ENCODE data around the gene COL4A1. TPM values are rescaled to one million over a fixed set of nuclear protein-coding genes. Genes with fewer than 3 reads are reported as not detected.

COL4A1 gene
- polyA plus RNA-seq, 1 of the 3 experiments (the other 2 are of a cell fraction): 30.3 TPM

DNA sequence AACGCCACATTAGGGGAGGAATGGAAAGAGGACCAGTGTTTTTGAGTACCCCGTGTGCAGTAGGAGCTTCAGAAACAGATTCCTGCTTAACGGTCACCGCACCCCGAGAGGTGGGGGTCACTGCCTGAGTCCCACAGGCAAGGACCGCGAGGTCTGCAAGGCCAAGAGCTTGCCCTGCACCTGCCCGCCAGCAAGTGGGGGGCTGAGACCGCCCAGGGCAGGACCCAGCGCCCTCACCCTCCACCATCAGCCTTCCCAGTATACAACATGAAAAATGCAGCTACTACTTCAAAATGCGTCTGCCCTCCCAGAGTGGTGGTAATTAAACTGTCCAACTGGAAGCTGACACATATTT lies 44.9 kb downstream of the COL4A1 start:
- peaks cover 14% of the 10 kb centered on the region; the same call in 1 of the 2 replicates for H4K20me1 ChIP-seq (ENCODE audit: insufficient read depth)
- H3F3A ChIP-seq (replicated peaks; ENCODE audit: insufficient read depth): peaks cover 20% of the 10 kb centered on the region
- DNase-seq: no peak
- POLR2A ChIA-PET: no interaction called here
- no peaks in the 10 kb centered on the region for H3K9me3 ChIP-seq
- H3K27me3 ChIP-seq (ENCODE audit: insufficient read depth): no peaks in the 10 kb centered on the region
- no peaks in the 10 kb centered on the region for H3K36me3 ChIP-seq (replicated peaks in 1 of 2; ENCODE audit: control insufficient read depth in 1 of 2, insufficient read depth in 2 of 2, low read length in 1 of 2)
- H3K4me1 ChIP-seq (ENCODE audit: control insufficient read depth in 1 of 2, insufficient read depth in 2 of 2, low read depth in 1 of 2, low read length in 1 of 2): peaks cover 8 to 58% of the 10 kb centered on the region in 2 experiments; a peak in 3 of 4 replicates
- no peak overlapping the region for H3K9ac ChIP-seq
- H3K4me2 ChIP-seq: no peak overlapping the region
- no peak overlapping the region for H3K4me3 ChIP-seq (ENCODE audit: low read depth in 2 of 2, low read length in 1 of 2)
- H3K79me2 ChIP-seq (ENCODE audit: insufficient read depth): peaks cover 90% of the 10 kb centered on the region
- TF ChIP-seq RAD21 (IDR thresholded peaks at IDR 0.05; ENCODE audit: low read length): no peak
- TF ChIP-seq RFX5 (IDR thresholded peaks at IDR 0.05; ENCODE audit: low read length): no peak
- no peak for TF ChIP-seq MXI1 (IDR thresholded peaks at IDR 0.05; ENCODE audit: low read depth, low read length)
- no peak overlapping the region; a peak in 1 of 4 replicates for H3K27ac ChIP-seq (ENCODE audit: low read depth in 2 of 2, low read length in 1 of 2)
- no peaks in the 10 kb centered on the region for H3K9me2 ChIP-seq
- no peak overlapping the region for H2AFZ ChIP-seq (ENCODE audit: low read depth)
- CTCF ChIA-PET: interaction anchor here (0.9 to 3.0 kb wide), 5 partner anchors 15 to 148 kb away, joined by 3 to 13 read pairs (median 4); no protein-coding TSS in a partner anchor
- 91% methylated on average over 3 of the region's 11 CpGs for WGBS (ENCODE audit: low lambda C conversion rate)

GRCh38 chr13:110261166-110262081 lies 45.5 kb downstream of the COL4A1 start:
- peaks cover 10% of the 10 kb centered on the region; the same call in 1 of the 2 replicates for H4K20me1 ChIP-seq (ENCODE audit: insufficient read depth)
- H3K4me1 ChIP-seq (ENCODE audit: control insufficient read depth in 1 of 2, insufficient read depth in 2 of 2, low read depth in 1 of 2, low read length in 1 of 2): peaks cover 10 to 56% of the 10 kb centered on the region in 2 experiments; a peak in 3 of 4 replicates
- H3K4me3 ChIP-seq (ENCODE audit: low read depth in 2 of 2, low read length in 1 of 2): no peak overlapping the region
- no peak for TF ChIP-seq JUND (IDR thresholded peaks at IDR 0.05)
- TF ChIP-seq GABPA (IDR thresholded peaks at IDR 0.05; ENCODE audit: low read depth): no peak
- TF ChIP-seq POLR2AphosphoS5 (IDR thresholded peaks at IDR 0.05; ENCODE audit: low read depth, low read length): no peak
- no peak for TF ChIP-seq FOSL2 (IDR thresholded peaks at IDR 0.05; ENCODE audit: borderline replicate concordance, low read depth)
- no peak for TF ChIP-seq MAX (IDR thresholded peaks at IDR 0.05; ENCODE audit: low read depth)
- TF ChIP-seq, protein P1, sequence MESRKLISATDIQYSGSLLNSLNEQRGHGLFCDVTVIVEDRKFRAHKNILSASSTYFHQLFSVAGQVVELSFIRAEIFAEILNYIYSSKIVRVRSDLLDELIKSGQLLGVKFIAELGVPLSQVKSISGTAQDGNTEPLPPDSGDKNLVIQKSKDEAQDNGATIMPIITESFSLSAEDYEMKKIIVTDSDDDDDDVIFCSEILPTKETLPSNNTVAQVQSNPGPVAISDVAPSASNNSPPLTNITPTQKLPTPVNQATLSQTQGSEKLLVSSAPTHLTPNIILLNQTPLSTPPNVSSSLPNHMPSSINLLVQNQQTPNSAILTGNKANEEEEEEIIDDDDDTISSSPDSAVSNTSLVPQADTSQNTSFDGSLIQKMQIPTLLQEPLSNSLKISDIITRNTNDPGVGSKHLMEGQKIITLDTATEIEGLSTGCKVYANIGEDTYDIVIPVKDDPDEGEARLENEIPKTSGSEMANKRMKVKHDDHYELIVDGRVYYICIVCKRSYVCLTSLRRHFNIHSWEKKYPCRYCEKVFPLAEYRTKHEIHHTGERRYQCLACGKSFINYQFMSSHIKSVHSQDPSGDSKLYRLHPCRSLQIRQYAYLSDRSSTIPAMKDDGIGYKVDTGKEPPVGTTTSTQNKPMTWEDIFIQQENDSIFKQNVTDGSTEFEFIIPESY (IDR thresholded peaks at IDR 0.05; ENCODE audit: borderline replicate concordance, low read depth): no peak
- no peak for TF ChIP-seq NFIC (IDR thresholded peaks at IDR 0.05; ENCODE audit: borderline replicate concordance)
- TF ChIP-seq SIN3A (IDR thresholded peaks at IDR 0.05; ENCODE audit: borderline replicate concordance, low read depth, low read length): no peak
- TF ChIP-seq SMC3 (IDR thresholded peaks at IDR 0.05; ENCODE audit: low read depth, low read length): no peak
- TF ChIP-seq, protein P2, sequence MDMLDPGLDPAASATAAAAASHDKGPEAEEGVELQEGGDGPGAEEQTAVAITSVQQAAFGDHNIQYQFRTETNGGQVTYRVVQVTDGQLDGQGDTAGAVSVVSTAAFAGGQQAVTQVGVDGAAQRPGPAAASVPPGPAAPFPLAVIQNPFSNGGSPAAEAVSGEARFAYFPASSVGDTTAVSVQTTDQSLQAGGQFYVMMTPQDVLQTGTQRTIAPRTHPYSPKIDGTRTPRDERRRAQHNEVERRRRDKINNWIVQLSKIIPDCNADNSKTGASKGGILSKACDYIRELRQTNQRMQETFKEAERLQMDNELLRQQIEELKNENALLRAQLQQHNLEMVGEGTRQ (IDR thresholded peaks at IDR 0.05; ENCODE audit: borderline replicate concordance, low read depth, low read length): no peak
- TF ChIP-seq RCOR1 (IDR thresholded peaks at IDR 0.05; ENCODE audit: low read length): no peak
- no peak for TF ChIP-seq MEF2A (IDR thresholded peaks at IDR 0.05; ENCODE audit: borderline replicate concordance, low read depth)
- TF ChIP-seq, protein P3, sequence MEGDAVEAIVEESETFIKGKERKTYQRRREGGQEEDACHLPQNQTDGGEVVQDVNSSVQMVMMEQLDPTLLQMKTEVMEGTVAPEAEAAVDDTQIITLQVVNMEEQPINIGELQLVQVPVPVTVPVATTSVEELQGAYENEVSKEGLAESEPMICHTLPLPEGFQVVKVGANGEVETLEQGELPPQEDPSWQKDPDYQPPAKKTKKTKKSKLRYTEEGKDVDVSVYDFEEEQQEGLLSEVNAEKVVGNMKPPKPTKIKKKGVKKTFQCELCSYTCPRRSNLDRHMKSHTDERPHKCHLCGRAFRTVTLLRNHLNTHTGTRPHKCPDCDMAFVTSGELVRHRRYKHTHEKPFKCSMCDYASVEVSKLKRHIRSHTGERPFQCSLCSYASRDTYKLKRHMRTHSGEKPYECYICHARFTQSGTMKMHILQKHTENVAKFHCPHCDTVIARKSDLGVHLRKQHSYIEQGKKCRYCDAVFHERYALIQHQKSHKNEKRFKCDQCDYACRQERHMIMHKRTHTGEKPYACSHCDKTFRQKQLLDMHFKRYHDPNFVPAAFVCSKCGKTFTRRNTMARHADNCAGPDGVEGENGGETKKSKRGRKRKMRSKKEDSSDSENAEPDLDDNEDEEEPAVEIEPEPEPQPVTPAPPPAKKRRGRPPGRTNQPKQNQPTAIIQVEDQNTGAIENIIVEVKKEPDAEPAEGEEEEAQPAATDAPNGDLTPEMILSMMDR (IDR thresholded peaks at IDR 0.05): no peak
- TF ChIP-seq NRF1 (IDR thresholded peaks at IDR 0.05; ENCODE audit: low read depth, low read length): no peak
- no peak for TF ChIP-seq CHD2 (IDR thresholded peaks at IDR 0.05; ENCODE audit: low read length, partially characterized antibody)
- no peak for TF ChIP-seq ELF1 (IDR thresholded peaks at IDR 0.05)
- no peak for TF ChIP-seq FOXJ3 (CRISPR knock-in tag; IDR thresholded peaks at IDR 0.05)

More at GRCh38 chr13:110261166-110262081, 45.5 kb downstream of the COL4A1 start:
- DNase-seq: no peak
- H3K9me2 ChIP-seq: no peaks in the 10 kb centered on the region
- no peak overlapping the region for H2AFZ ChIP-seq (ENCODE audit: low read depth)
- H3K36me3 ChIP-seq (replicated peaks in 1 of 2; ENCODE audit: control insufficient read depth in 1 of 2, insufficient read depth in 2 of 2, low read length in 1 of 2): no peaks in the 10 kb centered on the region
- WGBS (ENCODE audit: low lambda C conversion rate): 97% methylated on average over 14 of the region's 19 CpGs
- H3K27ac ChIP-seq (ENCODE audit: low read depth in 2 of 2, low read length in 1 of 2): no peak overlapping the region
- POLR2A ChIA-PET: no interaction called here
- CTCF ChIA-PET: interaction anchor here (0.9 to 3.0 kb wide), 5 partner anchors 14 to 149 kb away, joined by 3 to 13 read pairs (median 4); no protein-coding TSS in a partner anchor
- H3K79me2 ChIP-seq (ENCODE audit: insufficient read depth): peaks cover 88% of the 10 kb centered on the region
- peaks cover 17% of the 10 kb centered on the region for H3F3A ChIP-seq (replicated peaks; ENCODE audit: insufficient read depth)
- no peak overlapping the region for H3K9ac ChIP-seq
- H3K27me3 ChIP-seq (ENCODE audit: insufficient read depth): no peaks in the 10 kb centered on the region
- no peaks in the 10 kb centered on the region for H3K9me3 ChIP-seq
- no peak overlapping the region for H3K4me2 ChIP-seq
